ENCODE data around the gene BAIAP3.

Gene BAIAP3

GRCh38 chr16:1309888-1310831, 23.3 kb upstream of the BAIAP3 start:
- TF ChIP-seq CTCF (IDR thresholded peaks at IDR 0.05) = no peak
- DNase-seq (ENCODE audit: low spot score) = no peak
- Histone ChIP-seq H3K27ac (peak overlapping the region; percentile 1 to 96), H3K4me3 (peak overlapping the region; percentile 78)

GRCh38 chr16:1310832-1311200, 22.6 kb upstream of the BAIAP3 start:
- DNase-seq (ENCODE audit: low spot score) = no peak
- no peak overlapping the region for H3K27ac ChIP-seq
- TF ChIP-seq CTCF (IDR thresholded peaks at IDR 0.05) = no peak

GRCh38 chr16:1311212-1311737, 22.2 kb upstream of the BAIAP3 start:
- TF ChIP-seq CTCF (IDR thresholded peaks at IDR 0.05) = no peak
- Histone ChIP-seq H3K27ac (no peak overlapping the region), H3K4me3 (peak overlapping the region; percentile 78)
- DNase-seq (ENCODE audit: low spot score) = no peak

More at GRCh38 chr16:1310832-1311200, 22.6 kb upstream of the BAIAP3 start:
- H3K4me3 ChIP-seq = peak overlapping the region; percentile 78

DNA sequence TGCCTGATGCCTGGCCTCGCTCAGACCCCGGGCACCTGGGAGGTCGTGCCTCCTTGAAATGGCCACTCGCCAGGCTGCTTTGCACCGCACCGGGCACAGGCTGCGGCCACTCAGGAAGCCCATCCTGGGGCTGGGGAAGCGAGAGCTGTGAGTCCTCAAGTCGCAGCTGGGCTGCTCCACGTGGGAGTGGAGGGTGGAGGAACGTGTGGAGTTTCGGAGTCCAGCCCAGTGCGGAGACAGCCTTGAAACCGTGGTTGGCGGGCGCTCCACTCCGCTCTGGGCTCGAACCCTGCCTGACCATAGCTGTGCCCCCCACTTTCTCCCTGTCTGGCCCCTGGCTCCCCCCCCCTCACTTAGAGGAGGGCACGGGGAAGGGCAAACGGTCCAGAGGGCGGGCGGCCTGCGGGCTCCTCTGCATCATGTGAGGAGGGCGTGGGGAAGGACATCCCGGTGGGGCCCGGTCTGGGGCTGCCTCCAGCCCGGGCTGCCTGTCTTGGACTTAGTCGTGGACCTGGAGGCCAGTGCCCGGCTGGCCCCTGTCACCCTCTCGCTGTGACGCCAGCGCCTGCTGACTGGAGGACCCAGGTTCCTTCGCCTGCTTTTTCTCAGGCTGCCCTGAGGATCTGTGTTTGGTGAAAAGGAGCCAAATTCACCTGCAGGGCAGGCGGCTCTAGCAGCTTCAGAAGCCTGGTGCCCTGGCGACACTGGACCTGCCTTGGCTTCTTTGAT, 21.5 kb upstream of the BAIAP3 start:
- no peak for DNase-seq (ENCODE audit: low spot score)
- peak overlapping the region; percentile 78 for H3K4me3 ChIP-seq
- H3K27ac ChIP-seq = no peak overlapping the region

GRCh38 chr16:1312467-1312816, 21.0 kb upstream of the BAIAP3 start:
- peak overlapping the region; percentile 78 for H3K4me3 ChIP-seq
- TF ChIP-seq CTCF (IDR thresholded peaks at IDR 0.05) = no peak
- no peak for DNase-seq (ENCODE audit: low spot score)
- no peak overlapping the region for H3K27ac ChIP-seq

More for the DNA sequence above, 21.5 kb upstream of the BAIAP3 start:
- TF ChIP-seq CTCF (IDR thresholded peaks at IDR 0.05) = no peak

GRCh38 chr16:1312903-1313302, 20.5 kb upstream of the BAIAP3 start:
- Histone ChIP-seq H3K27ac (no peak overlapping the region), H3K4me3 (no peak overlapping the region)
- DNase-seq (ENCODE audit: low spot score) = no peak
- no peak for TF ChIP-seq CTCF (IDR thresholded peaks at IDR 0.05)
